ENCODE results near the gene CERS6. TPM values are rescaled to one million over a fixed set of nuclear protein-coding genes. Genes with fewer than 3 reads are reported as not detected.

CERS6 gene
- total and polyA plus RNA-seq, 10 of the 15 experiments (the other 5 are each of a cell fraction or from before 2014, with no cell fraction given), result 1.3 to 20.4 (median 14.1) TPM

- SMC1A ChIA-PET (ENCODE audit: uncharacterized antibody, unreplicated experiment), result interaction anchor here (1.2 kb wide), 1 partner anchor 37 kb away, joined by 4 read pairs; no protein-coding TSS in a partner anchor
- H3K79me2 ChIP-seq (ENCODE audit: control insufficient read depth, insufficient read depth, low read length), result peaks cover 2% of the 10 kb centered on the region
- H3K27ac ChIP-seq (ENCODE audit: control insufficient read depth, insufficient read depth), result no peak overlapping the region
- no peaks in the 10 kb centered on the region for H4K20me1 ChIP-seq (ENCODE audit: control insufficient read depth, insufficient read depth)
- peaks cover 0 to 9% of the 10 kb centered on the region in 2 experiments; a peak in 3 of 4 replicates for H3K36me3 ChIP-seq (ENCODE audit: control insufficient read depth in 2 of 2, insufficient read depth in 2 of 2, low read length in 1 of 2)
- H3K9ac ChIP-seq (ENCODE audit: control insufficient read depth, insufficient read depth, low read length), result no peak overlapping the region
- intact Hi-C loops (cut with micrococcal nuclease; ENCODE audit: unreplicated experiment) (loop anchor here (2.0 to 5.0 kb wide), 4 partner anchors 37 to 246 kb away; no protein-coding TSS in a partner anchor), in situ Hi-C loops (cut with MboI) (no loop called here)
- no peaks in the 10 kb centered on the region for H3K27me3 ChIP-seq (replicated peaks in 1 of 2; ENCODE audit: control insufficient read depth in 2 of 2, insufficient read depth in 2 of 2, low read length in 1 of 2)
- no peak for TF ChIP-seq CHD2 (IDR thresholded peaks at IDR 0.05; ENCODE audit: borderline replicate concordance, low read depth, low read length)
- no peak for TF ChIP-seq BRCA1 (IDR thresholded peaks at IDR 0.05; ENCODE audit: low read depth, low read length)
- TF ChIP-seq ETV6 (conservative IDR thresholded peaks at IDR 0.05 in 1 of 2, IDR thresholded peaks at IDR 0.05 in 1 of 2; ENCODE audit: borderline replicate concordance in 1 of 2, low read depth in 1 of 2), result no peak
- TF ChIP-seq STAT1 (conservative IDR thresholded peaks at IDR 0.05), result no peak
- TF ChIP-seq, protein P1, sequence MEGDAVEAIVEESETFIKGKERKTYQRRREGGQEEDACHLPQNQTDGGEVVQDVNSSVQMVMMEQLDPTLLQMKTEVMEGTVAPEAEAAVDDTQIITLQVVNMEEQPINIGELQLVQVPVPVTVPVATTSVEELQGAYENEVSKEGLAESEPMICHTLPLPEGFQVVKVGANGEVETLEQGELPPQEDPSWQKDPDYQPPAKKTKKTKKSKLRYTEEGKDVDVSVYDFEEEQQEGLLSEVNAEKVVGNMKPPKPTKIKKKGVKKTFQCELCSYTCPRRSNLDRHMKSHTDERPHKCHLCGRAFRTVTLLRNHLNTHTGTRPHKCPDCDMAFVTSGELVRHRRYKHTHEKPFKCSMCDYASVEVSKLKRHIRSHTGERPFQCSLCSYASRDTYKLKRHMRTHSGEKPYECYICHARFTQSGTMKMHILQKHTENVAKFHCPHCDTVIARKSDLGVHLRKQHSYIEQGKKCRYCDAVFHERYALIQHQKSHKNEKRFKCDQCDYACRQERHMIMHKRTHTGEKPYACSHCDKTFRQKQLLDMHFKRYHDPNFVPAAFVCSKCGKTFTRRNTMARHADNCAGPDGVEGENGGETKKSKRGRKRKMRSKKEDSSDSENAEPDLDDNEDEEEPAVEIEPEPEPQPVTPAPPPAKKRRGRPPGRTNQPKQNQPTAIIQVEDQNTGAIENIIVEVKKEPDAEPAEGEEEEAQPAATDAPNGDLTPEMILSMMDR (IDR thresholded peaks at IDR 0.05 in 2 of 3, conservative IDR thresholded peaks at IDR 0.05 in 1 of 3; ENCODE audit: control insufficient read depth in 2 of 3, extremely low read depth in 1 of 3, insufficient read depth in 1 of 3, low read depth in 3 of 3, low read length in 3 of 3), result no peak
- POLR2A ChIA-PET, result interaction anchor here (1.0 kb wide), 1 partner anchor 28 kb away, joined by 3 read pairs; no protein-coding TSS in a partner anchor
- FAIRE-seq (no peak), DNase-seq (ENCODE audit: low read depth, low spot score) (no peak), ATAC-seq (no peak)
- no peak overlapping the region for H2AFZ ChIP-seq (ENCODE audit: control insufficient read depth, low read depth, low read length)
- RAD21 ChIA-PET (ENCODE audit: unreplicated experiment), result interaction anchor here (2.2 kb wide), 1 partner anchor 224 kb away, joined by 7 read pairs; no protein-coding TSS in a partner anchor
- peaks cover 16% of the 10 kb centered on the region for H3K4me1 ChIP-seq (ENCODE audit: control insufficient read depth, insufficient read depth, low read length)
- CTCF ChIA-PET, result interaction anchor here (1.6 kb wide), 1 partner anchor 367 kb away, joined by 4 read pairs; no protein-coding TSS in a partner anchor
- WGBS (ENCODE audit: insufficient coverage, insufficient replicate concordance, low lambda C conversion rate, missing lambda C conversion rate), result 100% methylated on average over 1 of the region's 1 CpG
- H3K4me3 ChIP-seq, result no peak overlapping the region
- H3K4me2 ChIP-seq (ENCODE audit: control insufficient read depth, insufficient read depth), result no peak overlapping the region
- no TSS peak for BruUV-seq (replicated peaks)
- no peaks in the 10 kb centered on the region; the same call in 2 of the 3 replicates for H3K9me3 ChIP-seq (replicated peaks; ENCODE audit: control insufficient read depth, insufficient read depth, low read length)
These were observed 257.3 kb downstream of the CERS6 start for GRCh38 chr2:168713325-168713724.

All from GM12878 (cell line).